Measurements from ENCODE around the gene CCDC86. TPM values are rescaled to one million over a fixed set of nuclear protein-coding genes. Genes with fewer than 3 reads are reported as not detected.
A peak's percentile ranks its signal among the peaks of the same experiment; 100 is the strongest.

Gene CCDC86
- total RNA-seq, 2 experiments from 2014 or later, result 21.3 to 24.7 TPM

DNA sequence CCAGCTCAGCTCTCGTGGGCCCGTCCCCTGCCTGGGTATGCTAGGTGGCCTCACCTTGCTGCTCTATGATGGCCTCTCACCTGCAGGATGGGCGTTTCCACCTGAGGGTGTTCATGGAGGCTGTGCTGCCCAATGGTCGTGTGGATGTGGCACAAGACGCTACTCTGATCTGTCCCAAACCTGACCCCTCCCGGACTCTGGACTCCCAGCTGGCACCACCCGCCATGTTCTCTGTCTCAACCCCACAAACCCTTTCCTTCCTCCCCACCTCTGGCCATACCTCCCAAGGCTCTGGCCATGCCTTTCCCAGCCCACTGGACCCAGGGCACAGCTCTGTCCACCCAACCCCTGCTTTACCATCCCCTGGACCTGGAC, 27.5 kb downstream of the CCDC86 start:
- Histone ChIP-seq H3K36me3 (ENCODE audit: insufficient read depth, low read length) (no peaks in the 10 kb centered on the region), H3K9me3 (ENCODE audit: low read length) (no peaks in the 10 kb centered on the region), H3K9me2 (ENCODE audit: insufficient read depth, low read length) (no peaks in the 10 kb centered on the region), H2AFZ (ENCODE audit: low read length) (no peak overlapping the region), H3K4me2 (ENCODE audit: low read length) (no peak overlapping the region), H4K20me1 (ENCODE audit: insufficient read depth, low read length) (no peaks in the 10 kb centered on the region), H3K79me2 (ENCODE audit: insufficient read depth, low read depth, low read length) (no peaks in the 10 kb centered on the region), H3K4me1 (ENCODE audit: insufficient read depth, low read length, poor library complexity, severe bottlenecking) (no peaks in the 10 kb centered on the region), H3K4me3 (ENCODE audit: low read depth, low read length, poor library complexity, severe bottlenecking) (no peak overlapping the region), H3K27ac (ENCODE audit: low read depth, low read length, poor library complexity, severe bottlenecking) (no peak overlapping the region)
- intact Hi-C loops (cut with micrococcal nuclease; ENCODE audit: unreplicated experiment), result no loop called here
- ChIA-PET CTCF (ENCODE audit: unreplicated experiment) (no interaction called here), POLR2A (no interaction called here)
- no TSS peak for BruUV-seq (replicated peaks)
- TF ChIP-seq EZH2phosphoT487 (IDR thresholded peaks at IDR 0.05; ENCODE audit: borderline replicate concordance, low read depth, low read length), result no peak
- TF ChIP-seq, protein P1, sequence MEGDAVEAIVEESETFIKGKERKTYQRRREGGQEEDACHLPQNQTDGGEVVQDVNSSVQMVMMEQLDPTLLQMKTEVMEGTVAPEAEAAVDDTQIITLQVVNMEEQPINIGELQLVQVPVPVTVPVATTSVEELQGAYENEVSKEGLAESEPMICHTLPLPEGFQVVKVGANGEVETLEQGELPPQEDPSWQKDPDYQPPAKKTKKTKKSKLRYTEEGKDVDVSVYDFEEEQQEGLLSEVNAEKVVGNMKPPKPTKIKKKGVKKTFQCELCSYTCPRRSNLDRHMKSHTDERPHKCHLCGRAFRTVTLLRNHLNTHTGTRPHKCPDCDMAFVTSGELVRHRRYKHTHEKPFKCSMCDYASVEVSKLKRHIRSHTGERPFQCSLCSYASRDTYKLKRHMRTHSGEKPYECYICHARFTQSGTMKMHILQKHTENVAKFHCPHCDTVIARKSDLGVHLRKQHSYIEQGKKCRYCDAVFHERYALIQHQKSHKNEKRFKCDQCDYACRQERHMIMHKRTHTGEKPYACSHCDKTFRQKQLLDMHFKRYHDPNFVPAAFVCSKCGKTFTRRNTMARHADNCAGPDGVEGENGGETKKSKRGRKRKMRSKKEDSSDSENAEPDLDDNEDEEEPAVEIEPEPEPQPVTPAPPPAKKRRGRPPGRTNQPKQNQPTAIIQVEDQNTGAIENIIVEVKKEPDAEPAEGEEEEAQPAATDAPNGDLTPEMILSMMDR (conservative IDR thresholded peaks at IDR 0.05; ENCODE audit: low read length), result no peak
- DNase-seq (ENCODE audit: low spot score), result no peak

DNA sequence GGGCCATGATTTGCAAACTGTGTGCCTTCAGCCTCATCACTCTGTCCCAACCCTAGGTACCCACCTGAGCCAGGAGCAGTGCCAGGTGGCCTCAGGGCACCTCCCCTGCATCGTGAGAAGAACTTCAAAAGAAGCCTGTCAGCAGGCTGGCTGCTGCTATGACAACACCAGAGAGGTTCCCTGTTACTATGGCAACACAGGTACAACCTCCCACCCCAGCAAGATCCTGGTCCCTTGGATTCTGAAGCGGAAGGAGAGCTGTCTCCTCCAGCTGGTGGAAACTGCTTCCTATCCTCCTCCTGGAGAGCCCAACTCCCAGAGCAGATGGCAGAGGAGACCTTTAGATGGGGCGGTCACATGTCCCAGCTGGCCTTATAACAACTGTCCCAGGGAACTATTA, 28.4 kb downstream of the CCDC86 start:
- Histone ChIP-seq H3K4me3 (ENCODE audit: low read depth, low read length, poor library complexity, severe bottlenecking) (no peak overlapping the region), H2AFZ (ENCODE audit: low read length) (no peak overlapping the region), H3K4me1 (ENCODE audit: insufficient read depth, low read length, poor library complexity, severe bottlenecking) (no peaks in the 10 kb centered on the region), H3K36me3 (ENCODE audit: insufficient read depth, low read length) (no peaks in the 10 kb centered on the region), H4K20me1 (ENCODE audit: insufficient read depth, low read length) (no peaks in the 10 kb centered on the region), H3K9me3 (ENCODE audit: low read length) (no peaks in the 10 kb centered on the region), H3K27ac (ENCODE audit: low read depth, low read length, poor library complexity, severe bottlenecking) (no peak overlapping the region), H3K4me2 (ENCODE audit: low read length) (no peak overlapping the region), H3K79me2 (ENCODE audit: insufficient read depth, low read depth, low read length) (no peaks in the 10 kb centered on the region), H3K9me2 (ENCODE audit: insufficient read depth, low read length) (no peaks in the 10 kb centered on the region)
- POLR2A ChIA-PET, result no interaction called here
- TF ChIP-seq, protein P1 (conservative IDR thresholded peaks at IDR 0.05; ENCODE audit: low read length), result no peak
- TF ChIP-seq EZH2phosphoT487 (IDR thresholded peaks at IDR 0.05; ENCODE audit: borderline replicate concordance, low read depth, low read length), result no peak
- CTCF ChIA-PET (ENCODE audit: unreplicated experiment), result no interaction called here
- BruUV-seq (replicated peaks), result no TSS peak
- intact Hi-C loops (cut with micrococcal nuclease; ENCODE audit: unreplicated experiment), result no loop called here
- DNase-seq (ENCODE audit: low spot score), result peak; percentile 24

DNA sequence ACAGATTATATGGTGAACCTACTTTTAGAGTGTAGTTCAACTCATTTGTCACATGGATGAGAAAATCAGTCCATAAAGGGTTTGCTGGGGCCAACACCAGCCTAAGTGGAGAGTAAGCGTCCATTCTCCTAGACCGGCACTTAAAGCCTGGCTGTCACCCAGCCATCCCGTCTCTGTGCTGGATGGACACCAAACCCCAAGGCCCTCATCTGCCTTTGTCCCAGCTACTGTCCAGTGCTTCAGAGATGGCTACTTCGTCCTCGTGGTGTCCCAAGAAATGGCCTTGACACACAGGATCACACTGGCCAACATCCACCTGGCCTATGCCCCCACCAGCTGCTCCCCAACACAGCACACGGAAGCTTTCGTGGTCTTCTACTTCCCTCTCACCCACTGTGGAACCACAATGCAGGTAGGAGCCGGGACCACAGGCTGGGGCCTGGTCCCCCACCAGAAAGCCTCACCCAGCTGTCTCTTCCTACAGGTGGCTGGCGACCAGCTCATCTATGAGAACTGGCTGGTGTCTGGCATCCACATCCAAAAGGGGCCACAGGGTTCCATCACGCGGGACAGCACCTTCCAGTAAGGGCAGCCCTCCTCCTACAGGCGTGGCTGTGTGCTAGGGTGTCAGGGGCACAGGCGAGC, 28.9 kb downstream of the CCDC86 start:
- intact Hi-C loops (cut with micrococcal nuclease; ENCODE audit: unreplicated experiment), result no loop called here
- CTCF ChIA-PET (ENCODE audit: unreplicated experiment), result interaction anchor here (1.1 kb wide), 1 partner anchor 17 kb away, joined by 3 read pairs; no protein-coding TSS in a partner anchor

More for the DNA sequence above, 28.9 kb downstream of the CCDC86 start:
- no peak overlapping the region for H2AFZ ChIP-seq (ENCODE audit: low read length)
- BruUV-seq (replicated peaks), result no TSS peak
- TF ChIP-seq, protein P1 (conservative IDR thresholded peaks at IDR 0.05; ENCODE audit: low read length), result no peak
- TF ChIP-seq EZH2phosphoT487 (IDR thresholded peaks at IDR 0.05; ENCODE audit: borderline replicate concordance, low read depth, low read length), result no peak
- no peak overlapping the region for H3K4me2 ChIP-seq (ENCODE audit: low read length)
- POLR2A ChIA-PET, result interaction anchor here (0.7 kb wide), 1 partner anchor 150 kb away, joined by 3 read pairs; no protein-coding TSS in a partner anchor
- no peaks in the 10 kb centered on the region for H3K9me3 ChIP-seq (ENCODE audit: low read length)
- no peaks in the 10 kb centered on the region for H4K20me1 ChIP-seq (ENCODE audit: insufficient read depth, low read length)
- no peak for DNase-seq (ENCODE audit: low spot score)
- no peaks in the 10 kb centered on the region for H3K36me3 ChIP-seq (ENCODE audit: insufficient read depth, low read length)
- H3K27ac ChIP-seq (ENCODE audit: low read depth, low read length, poor library complexity, severe bottlenecking), result no peak overlapping the region
- no peaks in the 10 kb centered on the region for H3K4me1 ChIP-seq (ENCODE audit: insufficient read depth, low read length, poor library complexity, severe bottlenecking)
- no peaks in the 10 kb centered on the region for H3K79me2 ChIP-seq (ENCODE audit: insufficient read depth, low read depth, low read length)
- no peaks in the 10 kb centered on the region for H3K9me2 ChIP-seq (ENCODE audit: insufficient read depth, low read length)
- no peak overlapping the region for H3K4me3 ChIP-seq (ENCODE audit: low read depth, low read length, poor library complexity, severe bottlenecking)

Measured in OCI-LY7 (cell line).